ENCODE data around the gene ZNF717.
"Not testable (repeated sequence)": the region's sequence is repeated elsewhere in the genome, so short reads cannot be mapped to it uniquely, and the experiment has no call there.

The ZNF717 gene

GRCh38 chr3:75785081-75785755 lies at the start of gene ZNF717:
Gene ZNF717, minus strand, starts transcription at chr3:75785549. Its CDS starts 2,187 bp downstream, at chr3:75783362.
- intact Hi-C loops (cut with DNase I), result not testable (repeated sequence)

GRCh38 chr3:75831076-75831475 lies 45.7 kb upstream of the ZNF717 start:
- DNase-seq; intact Hi-C loops (cut with DNase I): not testable (repeated sequence)

More at GRCh38 chr3:75785081-75785755, at the start of gene ZNF717:
- peak; percentile 84 to 99 (median 96) for DNase-seq

- DNase-seq; intact Hi-C loops (cut with DNase I): not testable (repeated sequence)
These were observed 32.7 kb upstream of the ZNF717 start for GRCh38 chr3:75818019-75818418.

- DNase-seq; intact Hi-C loops (cut with DNase I): not testable (repeated sequence)
These were observed 31.2 kb upstream of the ZNF717 start for GRCh38 chr3:75816287-75817180.

- DNase-seq, result no peak
- intact Hi-C loops (cut with DNase I), result no loop called here
These were observed 29.4 kb upstream of the ZNF717 start for GRCh38 chr3:75814797-75815196.

GRCh38 chr3:75782506-75782905 lies 2.8 kb downstream of the ZNF717 start:
- intact Hi-C loops (cut with DNase I), result no loop called here
- DNase-seq, result no peak

- DNase-seq, result no peak
- intact Hi-C loops (cut with DNase I), result no loop called here
These were observed 4.1 kb downstream of the ZNF717 start for GRCh38 chr3:75781079-75781745.

- DNase-seq; intact Hi-C loops (cut with DNase I): not testable (repeated sequence)
These were observed 7.6 kb downstream of the ZNF717 start for GRCh38 chr3:75777742-75778141.

- intact Hi-C loops (cut with DNase I), result not testable (repeated sequence)
These were observed 13.7 kb downstream of the ZNF717 start for GRCh38 chr3:75771631-75772030.

GRCh38 chr3:75768303-75769017 lies 16.9 kb downstream of the ZNF717 start:
- intact Hi-C loops (cut with DNase I), result no loop called here

More at GRCh38 chr3:75771631-75772030, 13.7 kb downstream of the ZNF717 start:
- not testable (repeated sequence) for DNase-seq

GRCh38 chr3:75737831-75738493 lies 47.4 kb downstream of the ZNF717 start:
- no peak for DNase-seq
- intact Hi-C loops (cut with DNase I), result no loop called here

More at GRCh38 chr3:75768303-75769017, 16.9 kb downstream of the ZNF717 start:
- DNase-seq, result no peak

GRCh38 chr3:75727985-75728384 lies 57.4 kb downstream of the ZNF717 start:
- no peak for DNase-seq
- intact Hi-C loops (cut with DNase I), result no loop called here

- intact Hi-C loops (cut with DNase I), result no loop called here
- DNase-seq, result no peak
These were observed 93.3 kb downstream of the ZNF717 start for GRCh38 chr3:75692061-75692460.

GRCh38 chr3:75687323-75687722 lies 98.0 kb downstream of the ZNF717 start:
- intact Hi-C loops (cut with DNase I), result no loop called here
- no peak for DNase-seq

Measured in head of caudate nucleus (tissue), 42 donors.